Epithelial cell of proximal tubule (primary cell): ENCODE data around the gene CD68. TPM values are rescaled to one million over a fixed set of nuclear protein-coding genes. Genes with fewer than 3 reads are reported as not detected.

Source experiments
- DNase-seq: peaks from one replicate; pipeline ENCODE4 v3.0.0-alpha.2; 2011; ENCODE audit warnings: low read depth
- H3K4me3 ChIP-seq: 2 replicates; pipeline ENCODE4 v1.5.1; 2011; ENCODE audit warnings: low read depth, mild to moderate bottlenecking, low read length
- CTCF ChIP-seq: conservative IDR thresholded peaks from 2 replicates; pipeline ENCODE4 v1.5.1; 2012; ENCODE audit warnings: low read depth, mild to moderate bottlenecking, low read length
- total RNA-seq: library from RNA; depleted of rRNA; stranded (reverse); fragments of >200 nt; gene quantifications from 2 replicates; pipeline ENCODE4 v1.2.3, GENCODE V29; 2015

The CD68 gene
- total RNA-seq, 1 donor from 2014 or later, result 16.7 TPM

GRCh38 chr17:7575959-7576358, 3.5 kb upstream of the CD68 start:
- TF ChIP-seq CTCF, result no peak
- H3K4me3 ChIP-seq, result no peak overlapping the region
- no peak for DNase-seq

- TF ChIP-seq CTCF, result no peak
- no peak for DNase-seq
- no peak overlapping the region for H3K4me3 ChIP-seq
Observed at GRCh38 chr17:7576432-7576937, 3.0 kb upstream of the CD68 start.

- DNase-seq, result no peak
- H3K4me3 ChIP-seq, result no peak overlapping the region
Observed at GRCh38 chr17:7577327-7578199, 1.9 kb upstream of the CD68 start.

GRCh38 chr17:7579834-7580603, 581 bp downstream of the CD68 start:
- no peak for TF ChIP-seq CTCF
- peak overlapping the region; percentile 43 for H3K4me3 ChIP-seq
- no peak for DNase-seq

More at GRCh38 chr17:7577327-7578199, 1.9 kb upstream of the CD68 start:
- no peak for TF ChIP-seq CTCF

- no peak for DNase-seq
- no peak for TF ChIP-seq CTCF
Observed at GRCh38 chr17:7580604-7581575, 1.5 kb downstream of the CD68 start.

More at GRCh38 chr17:7580604-7581575, 1.5 kb downstream of the CD68 start:
- H3K4me3 ChIP-seq, result no peak overlapping the region
